CD4-positive, alpha-beta T cell (primary cell): ENCODE data around the gene ADAMTS12. TPM values are rescaled to one million over a fixed set of nuclear protein-coding genes. Genes with fewer than 3 reads are reported as not detected.

ENCODE experiments used
- ATAC-seq: fragments of 200-7000 bp; cut with Tn5 transposase; one replicate; pipeline ENCODE4 v1.10.0; 2022; ENCODE audit warnings: mild to moderate bottlenecking; ENCODE audit not compliant: poor library complexity
- CTCF ChIA-PET: fragments of 350-600 bp; sonication (Branson Sonifier 250); formaldehyde crosslinking; loops from one replicate; lab custom pipeline; 2021; ENCODE audit warnings: antibody characterized with exemption, inconsistent platforms; lab: Charles Lee
- POLR2A ChIA-PET: fragments of 350-600 bp; sonication (Branson Sonifier 250); formaldehyde crosslinking; loops from one replicate; lab custom pipeline; 2021; ENCODE audit warnings: antibody characterized with exemption, inconsistent platforms; lab: Charles Lee
- DNase-seq, 14 experiments: peaks; one replicate each; pipeline ENCODE4 v3.0.0-alpha.2; 2013 to 2020; ENCODE audit warnings: mixed read lengths in 2 of 14
- H3K27ac ChIP-seq, 2 donors: one replicate each; pipeline versions ENCODE4 v1.5.1 to v1.7.0; 2013; ENCODE audit warnings: low read length in 2 of 2, low read depth in 1 of 2, mild to moderate bottlenecking in 1 of 2
- H3K27me3 ChIP-seq, 2 experiments: 1 replicate in 1 of 2; 2 replicates in 1 of 2; pipeline versions ENCODE4 v1.6.1 to v1.7.0; 2013; ENCODE audit warnings: low read length in 2 of 2, control low read depth in 1 of 2, mild to moderate bottlenecking in 1 of 2, moderate library complexity in 1 of 2; ENCODE audit not compliant: insufficient read depth in 2 of 2, control insufficient read depth in 1 of 2
- H3K36me3 ChIP-seq: one replicate; pipeline ENCODE4 v1.6.1; 2013; ENCODE audit warnings: low read length, control low read depth; ENCODE audit not compliant: insufficient read depth
- H3K4me1 ChIP-seq: one replicate; pipeline ENCODE4 v1.6.1; 2013; ENCODE audit warnings: low read length, control low read depth; ENCODE audit not compliant: insufficient read depth
- H3K4me3 ChIP-seq: one replicate; pipeline ENCODE4 v1.5.1; 2013; ENCODE audit warnings: mild to moderate bottlenecking, low read length, moderate library complexity
- H3K9me3 ChIP-seq, 2 experiments: 1 replicate in 1 of 2; 2 replicates in 1 of 2; pipeline versions ENCODE4 v1.6.1 to v1.7.0; 2013; ENCODE audit warnings: low read length in 2 of 2, mild to moderate bottlenecking in 2 of 2, control low read depth in 1 of 2, moderate library complexity in 1 of 2; ENCODE audit not compliant: control insufficient read depth in 1 of 2, insufficient read depth in 1 of 2
- H3K27ac Mint-ChIP-seq: one replicate; pipeline ENCODE4 v1.8.0; 2020; ENCODE audit warnings: mixed read lengths
- H3K27me3 Mint-ChIP-seq: one replicate; pipeline ENCODE4 v1.8.0; 2021; ENCODE audit warnings: mixed read lengths
- H3K36me3 Mint-ChIP-seq: one replicate; pipeline ENCODE4 v1.8.0; 2021; ENCODE audit warnings: low read depth, mixed read lengths
- H3K4me1 Mint-ChIP-seq: one replicate; pipeline ENCODE4 v1.8.0; 2021; ENCODE audit warnings: low read depth, mixed read lengths
- H3K4me3 Mint-ChIP-seq: one replicate; pipeline ENCODE4 v1.8.0; 2020; ENCODE audit warnings: mild to moderate bottlenecking, mixed read lengths
- H3K9me3 Mint-ChIP-seq: one replicate; pipeline ENCODE4 v1.8.0; 2020; ENCODE audit warnings: mixed read lengths
- intact Hi-C, 2 experiments: fragments of 100-400 bp; cut with DNase I in 1 of 2; cut with micrococcal nuclease in 1 of 2; formaldehyde crosslinking; loops; one replicate each; pipeline versions ENCODE4 v1.15.1 to v1.9.0; 2023 to 2025; cut with DNase I, micrococcal nuclease
- total RNA-seq, 174 experiments: library from RNA in 2 of 174; stranded (reverse) in 2 of 174; gene quantifications; one replicate each; pipeline ENCODE4 v1.2.3 and lab custom pipeline; 2021 to 2026
- TF ChIP-seq, protein P1 (sequence below): fragments of 200-600 bp; IDR thresholded peaks from one replicate; pipeline ENCODE4 v1.8.0; 2022; ENCODE audit warnings: antibody characterized with exemption, mild to moderate bottlenecking

The ADAMTS12 gene
- total RNA-seq, 2 experiments from 2014 or later, result 0.06 TPM; not detected in 1

DNA sequence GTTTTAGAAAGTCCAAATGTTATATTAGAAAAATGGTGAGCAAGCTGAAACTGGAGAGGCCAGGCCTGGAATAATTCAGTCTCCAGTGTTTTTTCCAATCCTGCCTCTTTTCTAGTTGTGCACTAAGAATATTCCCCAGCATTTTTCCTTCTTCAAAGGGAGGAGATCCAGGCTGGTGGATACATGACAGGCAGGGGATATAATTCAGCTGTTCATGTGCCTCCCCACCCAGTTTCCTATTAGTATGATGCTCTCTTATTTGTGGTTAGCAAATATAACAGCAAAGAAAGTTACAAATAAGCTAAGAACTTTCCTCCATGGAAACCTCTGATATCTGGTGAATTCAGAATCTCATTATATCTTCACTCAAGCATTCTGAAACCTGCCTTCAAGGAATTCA lies 234.6 kb downstream of the ADAMTS12 start:
- no peaks in the 10 kb centered on the region for H3K36me3 ChIP-seq
- Mint-ChIP-seq H3K36me3 (no peaks in the 10 kb centered on the region), H3K4me1 (no peaks in the 10 kb centered on the region), H3K27ac (no peak overlapping the region), H3K9me3 (no peaks in the 10 kb centered on the region), H3K4me3 (no peak overlapping the region), H3K27me3 (peaks cover 14% of the 10 kb centered on the region)
- ATAC-seq (no peak), DNase-seq (no peak)
- CTCF ChIA-PET, result no interaction called here
- POLR2A ChIA-PET, result no interaction called here
- no peak overlapping the region for H3K27ac ChIP-seq
- H3K4me3 ChIP-seq, result no peak overlapping the region
- TF ChIP-seq, protein P1, sequence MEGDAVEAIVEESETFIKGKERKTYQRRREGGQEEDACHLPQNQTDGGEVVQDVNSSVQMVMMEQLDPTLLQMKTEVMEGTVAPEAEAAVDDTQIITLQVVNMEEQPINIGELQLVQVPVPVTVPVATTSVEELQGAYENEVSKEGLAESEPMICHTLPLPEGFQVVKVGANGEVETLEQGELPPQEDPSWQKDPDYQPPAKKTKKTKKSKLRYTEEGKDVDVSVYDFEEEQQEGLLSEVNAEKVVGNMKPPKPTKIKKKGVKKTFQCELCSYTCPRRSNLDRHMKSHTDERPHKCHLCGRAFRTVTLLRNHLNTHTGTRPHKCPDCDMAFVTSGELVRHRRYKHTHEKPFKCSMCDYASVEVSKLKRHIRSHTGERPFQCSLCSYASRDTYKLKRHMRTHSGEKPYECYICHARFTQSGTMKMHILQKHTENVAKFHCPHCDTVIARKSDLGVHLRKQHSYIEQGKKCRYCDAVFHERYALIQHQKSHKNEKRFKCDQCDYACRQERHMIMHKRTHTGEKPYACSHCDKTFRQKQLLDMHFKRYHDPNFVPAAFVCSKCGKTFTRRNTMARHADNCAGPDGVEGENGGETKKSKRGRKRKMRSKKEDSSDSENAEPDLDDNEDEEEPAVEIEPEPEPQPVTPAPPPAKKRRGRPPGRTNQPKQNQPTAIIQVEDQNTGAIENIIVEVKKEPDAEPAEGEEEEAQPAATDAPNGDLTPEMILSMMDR, result no peak
- H3K27me3 ChIP-seq, result no peaks in the 10 kb centered on the region
- no peaks in the 10 kb centered on the region for H3K9me3 ChIP-seq
- intact Hi-C loops, result no loop called here
- H3K4me1 ChIP-seq, result no peaks in the 10 kb centered on the region

DNA sequence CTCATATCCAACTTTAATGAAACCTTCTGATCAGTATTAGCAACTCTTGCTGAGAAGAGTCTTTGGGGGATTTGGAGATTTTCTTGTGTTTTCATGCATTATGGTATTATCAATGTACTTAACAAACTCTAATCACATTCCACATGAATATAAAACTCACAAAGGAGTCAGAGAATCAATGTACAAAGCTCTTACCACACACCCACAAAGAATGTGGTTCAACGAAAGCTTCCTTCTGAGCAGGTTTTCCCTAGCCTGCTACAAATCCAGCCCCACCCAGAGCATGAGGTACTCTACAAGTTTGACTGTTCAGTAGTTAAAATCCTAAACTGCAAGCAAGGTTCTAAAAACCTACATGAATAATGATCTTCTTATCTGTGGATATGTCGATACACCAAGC lies 240.9 kb downstream of the ADAMTS12 start:
- no peaks in the 10 kb centered on the region for H3K36me3 Mint-ChIP-seq
- H3K4me1 ChIP-seq, result no peaks in the 10 kb centered on the region
- intact Hi-C loops, result no loop called here
- no peaks in the 10 kb centered on the region for H3K9me3 ChIP-seq
- no peaks in the 10 kb centered on the region for H3K4me1 Mint-ChIP-seq
- DNase-seq (no peak), ATAC-seq (no peak)
- peaks cover 2% of the 10 kb centered on the region for H3K9me3 Mint-ChIP-seq
- no peaks in the 10 kb centered on the region for H3K27me3 Mint-ChIP-seq
- no peak overlapping the region for H3K4me3 ChIP-seq
- H3K4me3 Mint-ChIP-seq, result no peak overlapping the region
- no peak overlapping the region for H3K27ac ChIP-seq
- H3K27ac Mint-ChIP-seq, result no peak overlapping the region
- TF ChIP-seq, protein P1, result no peak
- no peaks in the 10 kb centered on the region for H3K27me3 ChIP-seq
- ChIA-PET CTCF (interaction anchor here (0.9 kb wide), 1 partner anchor 11 kb away, joined by 3 read pairs; no protein-coding TSS in a partner anchor), POLR2A (no interaction called here)
- no peaks in the 10 kb centered on the region for H3K36me3 ChIP-seq

DNA sequence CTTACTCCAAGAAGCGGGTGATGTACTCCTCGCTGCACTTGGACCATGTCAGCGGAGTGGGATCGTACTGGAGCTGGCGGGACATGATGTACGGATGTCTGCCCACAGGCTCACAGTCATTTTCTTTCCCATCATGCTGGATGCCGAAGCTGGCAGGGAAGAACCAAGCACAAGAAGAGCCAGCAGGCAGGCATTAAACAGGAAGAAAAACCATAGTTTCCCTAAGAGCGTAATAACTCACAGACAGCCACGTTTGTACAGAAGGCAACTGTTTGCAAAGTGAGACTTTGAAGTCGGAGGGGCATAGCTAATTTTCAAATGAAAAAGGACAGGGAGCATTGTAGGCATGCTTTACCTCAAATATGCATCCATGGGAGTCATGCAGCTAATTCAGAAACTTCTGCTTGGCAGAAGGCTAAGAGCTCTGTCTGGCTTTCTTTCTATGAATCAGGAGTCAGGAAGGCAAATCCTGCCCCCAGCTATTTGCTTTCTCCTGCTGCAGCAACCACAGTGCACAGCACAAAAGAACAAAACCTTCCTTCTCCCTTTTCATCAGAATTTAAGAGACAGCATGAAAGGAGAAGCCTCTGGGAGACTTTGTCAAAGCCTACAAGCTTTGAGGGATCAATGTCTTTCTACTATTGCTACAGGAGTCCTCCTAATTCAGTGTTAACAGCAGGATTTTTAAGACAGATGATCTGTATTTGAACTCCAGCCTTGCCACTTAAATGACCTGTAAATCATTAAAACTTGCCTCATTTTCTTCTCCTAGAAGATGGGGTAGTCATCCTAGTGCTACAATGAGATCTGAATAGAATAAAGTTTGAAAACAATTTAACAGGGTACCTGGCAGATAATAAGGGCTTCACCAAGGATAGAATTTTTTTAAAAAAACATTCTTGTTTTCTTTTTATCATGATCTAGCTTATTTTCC lies 242.0 kb downstream of the ADAMTS12 start:
- no peaks in the 10 kb centered on the region for H3K4me1 Mint-ChIP-seq
- intact Hi-C loops, result no loop called here
- ChIA-PET CTCF (interaction anchor here (0.9 kb wide), 1 partner anchor 12 kb away, joined by 3 read pairs; no protein-coding TSS in a partner anchor), POLR2A (no interaction called here)
- H3K9me3 Mint-ChIP-seq, result peaks cover 4% of the 10 kb centered on the region
- TF ChIP-seq, protein P1, result no peak
- no peak overlapping the region for H3K27ac Mint-ChIP-seq
- Histone ChIP-seq H3K27ac (no peak overlapping the region), H3K9me3 (peaks cover 0 to under 1% of the 10 kb centered on the region in 2 experiments), H3K27me3 (no peaks in the 10 kb centered on the region), H3K4me1 (no peaks in the 10 kb centered on the region), H3K36me3 (no peaks in the 10 kb centered on the region), H3K4me3 (no peak overlapping the region)
- no peak overlapping the region for H3K4me3 Mint-ChIP-seq
- H3K36me3 Mint-ChIP-seq, result no peaks in the 10 kb centered on the region
- DNase-seq, result no peak
- ATAC-seq, result no peak
- no peaks in the 10 kb centered on the region for H3K27me3 Mint-ChIP-seq
